Activated gamma-delta T cell (primary cell): ENCODE results near the gene FMN2.

Experiments
- DNase-seq: peaks from one replicate; lab custom pipeline; 2025; lab: John Stamatoyannopoulos, UW

FMN2 gene

DNA sequence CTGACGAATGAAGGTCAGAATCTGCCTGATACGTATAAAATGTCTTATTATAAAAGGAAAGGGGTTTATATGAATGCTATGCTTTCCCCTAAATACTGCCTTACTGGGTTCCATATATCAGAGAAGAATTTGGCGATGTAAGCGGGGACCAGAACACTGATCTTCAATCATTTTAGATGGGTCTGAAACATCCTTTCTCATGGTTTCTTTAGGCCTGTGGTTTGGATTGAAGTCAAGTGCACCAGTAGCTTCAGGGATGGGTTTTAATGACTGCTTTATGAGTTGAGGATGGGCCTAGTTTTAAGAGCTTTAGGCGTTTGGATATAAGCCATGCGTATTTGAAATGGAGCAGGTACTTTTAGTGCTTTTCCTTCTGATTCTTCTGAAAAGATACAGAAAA is 6.9 kb downstream of the FMN2 start:
- no peak for DNase-seq

- no peak for DNase-seq
These were observed 7.6 kb downstream of the FMN2 start for GRCh38 chr1:240099329-240099728.

- no peak for DNase-seq
These were observed 8.1 kb downstream of the FMN2 start for GRCh38 chr1:240099748-240100147.

DNA sequence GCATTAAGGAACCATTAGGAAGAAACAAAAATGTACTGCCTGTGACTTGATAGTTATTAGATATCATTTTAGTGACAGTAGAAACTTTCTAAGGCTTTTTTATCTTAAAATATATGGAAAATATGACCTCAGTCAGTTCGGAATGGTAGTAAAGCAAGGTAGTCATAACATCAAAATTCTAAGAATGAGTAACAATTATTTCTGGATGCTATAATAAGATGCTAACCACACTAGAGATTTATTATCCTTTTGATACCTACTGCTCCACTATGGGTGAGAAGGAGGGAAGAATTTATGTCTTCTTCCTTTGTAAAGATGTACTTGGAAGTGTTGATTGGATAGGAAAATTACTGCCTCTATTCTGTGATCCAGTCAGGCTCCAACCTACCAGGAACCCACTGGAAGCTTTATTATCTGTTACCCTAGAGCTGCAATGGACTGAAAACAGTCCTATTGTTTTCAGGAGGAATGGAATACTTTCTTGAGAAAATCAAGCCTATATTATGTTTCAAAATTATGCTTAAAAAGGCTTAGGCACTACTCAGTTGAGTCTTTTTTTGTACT is 8.8 kb downstream of the FMN2 start:
- DNase-seq: no peak

- no peak for DNase-seq
These were observed 9.6 kb downstream of the FMN2 start for GRCh38 chr1:240101306-240101705.

- no peak for DNase-seq
These were observed 10.1 kb downstream of the FMN2 start for GRCh38 chr1:240101737-240102136.

DNA sequence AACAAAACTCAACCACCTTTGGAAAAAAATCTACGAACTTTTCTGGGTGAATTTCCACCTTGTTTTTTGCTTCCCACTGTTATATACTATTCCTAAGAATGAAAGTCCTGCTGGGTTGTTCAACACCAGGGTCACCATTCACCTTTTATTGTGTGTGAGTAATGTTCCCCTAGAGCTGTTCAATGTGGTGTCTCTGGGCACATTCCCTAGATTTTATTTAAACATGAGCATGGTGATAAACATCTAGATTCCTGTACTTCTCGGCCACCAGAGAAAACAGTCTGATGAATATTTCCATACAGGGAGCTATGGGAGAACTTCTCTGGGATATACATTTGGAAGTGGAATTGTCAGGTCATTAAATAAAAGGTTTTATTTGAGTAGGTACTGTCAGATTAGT is 13.0 kb downstream of the FMN2 start:
- no peak for DNase-seq

DNA sequence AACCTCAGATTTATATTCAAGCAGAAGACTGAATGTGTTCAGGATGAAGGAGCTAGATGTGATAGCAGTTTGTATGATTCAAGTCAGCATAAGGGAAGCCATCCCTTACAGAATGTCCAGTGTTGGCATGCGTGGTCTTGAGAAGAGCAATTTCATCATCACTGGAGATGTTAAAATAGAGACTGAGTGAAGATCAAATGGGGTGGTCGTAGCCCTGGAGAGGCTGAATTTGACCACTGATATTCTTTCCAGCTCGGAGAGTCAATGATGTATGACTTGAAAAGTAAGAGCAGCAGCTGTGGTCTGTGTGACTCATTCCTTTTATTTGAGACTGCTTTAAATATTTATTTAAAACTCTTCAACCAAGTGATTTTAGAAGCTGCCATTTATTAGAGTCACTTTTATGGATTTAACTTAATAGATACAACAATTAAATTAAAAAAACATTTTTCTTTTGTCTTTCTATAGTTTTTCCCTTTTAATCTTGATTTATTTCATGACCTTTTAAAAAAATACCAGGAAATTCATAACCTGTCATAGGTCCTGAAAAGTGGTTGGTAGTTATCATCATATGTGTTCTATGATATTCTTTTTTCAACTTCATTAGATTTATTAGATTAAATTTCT is 15.5 kb downstream of the FMN2 start:
- DNase-seq: no peak

- DNase-seq: no peak
These were observed 17.4 kb downstream of the FMN2 start for GRCh38 chr1:240109130-240109529.

- no peak for DNase-seq
These were observed 18.4 kb downstream of the FMN2 start for GRCh38 chr1:240109920-240110636.

DNA sequence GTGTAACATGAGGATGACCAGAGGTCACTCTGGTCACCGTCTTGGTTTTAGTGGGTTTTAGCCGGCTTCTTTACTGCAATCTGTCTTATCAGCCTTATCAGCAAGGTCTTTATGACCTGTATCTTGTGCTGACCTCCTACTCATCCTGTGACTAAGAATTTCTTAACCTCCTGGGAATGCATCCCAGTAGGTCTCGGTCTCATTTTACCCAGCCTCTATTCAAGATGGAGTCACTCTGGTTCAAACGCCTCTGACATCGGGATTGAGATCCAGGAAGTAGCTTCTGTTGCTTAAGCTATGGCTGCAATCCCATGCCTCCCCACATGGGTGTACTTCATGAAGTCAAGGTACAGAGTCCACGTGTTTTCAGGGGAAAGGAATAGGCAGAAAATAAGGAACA is 19.9 kb downstream of the FMN2 start:
- no peak for DNase-seq

DNA sequence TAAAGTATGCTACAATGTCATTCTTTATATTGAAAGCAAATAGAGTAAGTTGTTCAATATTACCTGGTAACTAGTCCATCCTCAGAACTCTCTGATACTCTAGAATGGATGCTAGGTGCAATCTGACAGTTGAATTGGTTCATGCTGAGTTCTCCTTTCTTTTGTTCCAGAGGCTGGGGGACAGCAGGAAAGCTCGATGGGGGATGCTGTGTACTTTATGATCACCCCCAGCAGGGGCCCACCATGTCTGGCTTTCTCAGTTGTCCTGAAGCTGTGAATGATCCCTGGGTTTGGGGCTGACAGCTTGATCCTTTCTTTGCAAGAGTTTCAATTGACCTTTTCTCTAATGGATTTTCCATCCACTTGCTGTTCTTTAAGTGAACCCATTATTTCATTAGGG is 22.5 kb downstream of the FMN2 start:
- no peak for DNase-seq

DNA sequence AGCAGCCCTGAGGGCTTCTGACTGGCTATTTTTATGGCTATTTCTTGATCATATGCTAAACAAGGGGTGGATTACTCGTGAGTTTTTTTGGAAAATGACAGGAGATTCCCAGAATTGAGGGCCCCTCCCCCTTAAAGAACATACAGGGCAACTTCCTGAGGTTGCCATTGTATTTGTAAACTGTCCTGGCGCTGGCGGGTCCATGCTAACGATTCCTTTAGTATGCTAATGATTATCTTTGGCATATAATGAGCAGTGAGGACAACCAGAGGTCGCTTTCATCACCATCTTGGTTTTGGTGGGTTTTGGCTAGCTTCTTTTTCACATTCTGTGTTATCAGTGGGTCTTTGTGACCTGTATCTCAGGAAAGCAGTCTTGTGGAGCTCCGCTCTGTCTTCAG is 24.1 kb downstream of the FMN2 start:
- no peak for DNase-seq

GRCh38 chr1:240116831-240117769 is 25.4 kb downstream of the FMN2 start:
- DNase-seq: no peak

DNA sequence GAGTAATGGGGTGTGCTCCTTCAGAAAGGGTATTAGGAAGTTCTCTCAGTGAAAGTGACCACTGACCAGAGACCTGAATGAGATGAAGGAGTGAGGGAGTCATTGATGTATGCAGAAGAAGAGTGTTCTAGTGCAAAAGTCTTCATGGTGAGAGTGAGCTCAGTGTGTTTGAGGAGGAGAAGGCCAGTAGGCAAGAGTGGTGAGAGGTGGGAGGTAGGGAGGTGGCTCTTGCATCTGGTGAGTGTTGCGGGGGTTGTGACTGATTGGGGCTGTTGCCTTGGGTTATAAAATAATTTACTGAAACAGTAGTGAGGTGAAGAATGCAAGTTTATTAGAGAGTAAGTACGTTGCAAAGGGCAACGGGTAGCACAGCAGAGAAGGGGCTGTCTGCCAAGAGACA is 26.2 kb downstream of the FMN2 start:
- DNase-seq: no peak

GRCh38 chr1:240122639-240123613 is 31.2 kb downstream of the FMN2 start:
- no peak for DNase-seq

- no peak for DNase-seq
These were observed 35.1 kb downstream of the FMN2 start for GRCh38 chr1:240126821-240127220.

DNA sequence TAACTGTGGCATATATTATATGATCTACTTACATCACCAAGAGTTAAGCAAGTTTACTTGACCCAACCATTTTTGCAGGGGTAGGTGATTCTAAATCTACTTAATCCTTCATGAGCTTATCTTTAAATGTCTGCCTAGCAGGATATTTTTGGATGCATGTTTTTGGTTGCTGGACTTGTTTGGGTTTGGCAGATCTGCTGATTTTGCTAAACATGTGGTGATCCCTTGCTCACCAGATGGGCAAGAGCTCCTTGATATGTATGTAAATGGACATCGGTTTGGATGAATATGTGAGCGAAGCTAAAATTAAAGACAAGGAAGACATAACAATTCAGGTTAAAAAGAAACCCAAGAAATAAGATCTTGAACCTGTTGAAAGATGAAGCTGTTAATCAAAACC is 36.7 kb downstream of the FMN2 start:
- DNase-seq: no peak

DNA sequence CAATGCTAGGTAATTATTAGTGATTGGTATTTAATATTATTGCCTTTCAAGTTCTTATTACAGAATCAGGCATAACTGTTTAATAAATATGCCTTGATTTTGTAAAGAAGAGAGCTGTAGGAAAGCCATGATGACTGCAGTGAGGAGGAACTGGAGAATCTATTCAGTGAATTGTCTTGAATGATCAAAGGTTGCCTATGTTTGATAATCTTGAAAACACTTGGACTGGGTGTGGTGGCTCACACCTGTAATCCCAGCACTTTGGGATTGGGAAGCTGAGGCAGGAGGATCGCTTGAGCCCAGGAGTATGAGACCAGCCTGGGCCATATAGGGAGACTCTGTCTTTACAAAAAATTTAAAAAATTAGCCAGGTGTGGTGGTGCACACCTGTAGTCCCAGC is 42.4 kb downstream of the FMN2 start:
- no peak for DNase-seq

DNA sequence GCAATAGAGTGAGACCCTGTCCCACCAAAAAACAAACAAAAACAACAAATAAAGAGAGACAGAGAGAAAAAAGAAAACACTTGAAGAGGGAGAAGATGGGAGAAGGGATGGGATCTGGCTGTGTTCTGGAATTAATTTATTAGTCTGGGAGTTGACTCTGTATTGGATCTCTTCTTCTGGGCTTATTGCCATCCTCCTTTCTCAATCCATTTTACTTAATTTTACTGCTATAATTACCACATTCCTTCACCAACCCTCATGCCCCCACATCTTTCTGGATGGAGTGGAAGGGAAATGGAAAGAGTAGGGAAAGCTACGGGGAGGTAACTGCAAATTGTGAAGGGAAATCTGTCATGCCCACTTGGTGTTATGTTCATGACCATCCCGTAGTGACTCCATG is 42.9 kb downstream of the FMN2 start:
- no peak for DNase-seq

GRCh38 chr1:240136402-240136801 is 44.7 kb downstream of the FMN2 start:
- DNase-seq: no peak
